ENCODE measurements around the gene SYCP2L. TPM values are rescaled to one million over a fixed set of nuclear protein-coding genes. Genes with fewer than 3 reads are reported as not detected.

SYCP2L gene
- total and polyA plus RNA-seq, 9 of the 15 experiments (the other 6 are each of a cell fraction or from before 2014, with no cell fraction given): 12.4 to 46.9 (median 22.0) TPM

GRCh38 chr6:11006061-11006460 is 119.2 kb downstream of the SYCP2L start (continued):
- no peak for TF ChIP-seq HNRNPH1 (optimal IDR thresholded peaks at IDR 0.05; ENCODE audit: low read depth, low read length)

GRCh38 chr6:11007715-11008608 is 121.1 kb downstream of the SYCP2L start:
- in situ Hi-C loops (cut with MboI) (no loop called here), intact Hi-C loops (cut with micrococcal nuclease) (no loop called here)
- no peaks in the 10 kb centered on the region for H3K9me3 ChIP-seq (replicated peaks; ENCODE audit: control insufficient read depth, insufficient read depth, low read depth, low read length)
- ChIA-PET CTCF (ENCODE audit: low intra/inter-chr PET ratio) (no interaction called here), POLR2A (interaction anchor here (0.8 to 1.2 kb wide), 3 partner anchors 15 to 115 kb away, joined by 3 to 4 read pairs (median 3); no protein-coding TSS in a partner anchor)
- peaks cover 10 to 16% of the 10 kb centered on the region in 2 experiments; a peak in 3 of 5 replicates for H3K27me3 ChIP-seq (ENCODE audit: control insufficient read depth in 2 of 2, insufficient read depth in 2 of 2, low read length in 2 of 2)
- no peak overlapping the region for H2AFZ ChIP-seq (ENCODE audit: low read depth, low read length)
- no peaks in the 10 kb centered on the region for H3K9me1 ChIP-seq (ENCODE audit: control insufficient read depth, insufficient read depth, low read length)
- FAIRE-seq (no peak), DNase-seq (ENCODE audit: extremely low read depth in 1 of 4, low spot score in 3 of 4) (no peak), ATAC-seq (0 out of 3 replicates have a peak, but pooled peaks have one; percentile 27)
- no peak overlapping the region for H3K27ac ChIP-seq (ENCODE audit: extremely low read depth, low read depth, low read length)
- no peaks in the 10 kb centered on the region for H4K20me1 ChIP-seq (replicated peaks; ENCODE audit: control insufficient read depth, insufficient read depth, low read length)
- peaks cover 0 to 5% of the 10 kb centered on the region in 2 experiments; a peak in 2 of 5 replicates for H3K4me1 ChIP-seq (replicated peaks in 1 of 2; ENCODE audit: control insufficient read depth in 2 of 2, insufficient read depth in 2 of 2, low read length in 2 of 2)
- no peak overlapping the region for H3K4me2 ChIP-seq (ENCODE audit: insufficient read depth, low read length)
- no TSS peak for BruUV-seq (replicated peaks)
- TF ChIP-seq FOSL1 (tag; conservative IDR thresholded peaks at IDR 0.05): peak; percentile 81
- TF ChIP-seq NCOA1 (IDR thresholded peaks at IDR 0.05; ENCODE audit: low read depth): no peak
- no peak for TF ChIP-seq CEBPG (CRISPR knock-in tag; IDR thresholded peaks at IDR 0.05)
- no peak for TF ChIP-seq CEBPG (tag; conservative IDR thresholded peaks at IDR 0.05 in 1 of 2, IDR thresholded peaks at IDR 0.05 in 1 of 2)
- TF ChIP-seq E4F1 (CRISPR knock-in tag; IDR thresholded peaks at IDR 0.05; ENCODE audit: borderline replicate concordance): no peak
- no peak for TF ChIP-seq NKRF (IDR thresholded peaks at IDR 0.05; ENCODE audit: borderline replicate concordance)
- peak; percentile 7; the same call in 1 of the 2 replicates for TF ChIP-seq JUND (IDR thresholded peaks at IDR 0.05; ENCODE audit: borderline replicate concordance, low read depth, low read length)
- TF ChIP-seq JUND (tag; IDR thresholded peaks at IDR 0.05; ENCODE audit: borderline replicate concordance, low read depth, low read length): peak; percentile 10; the same call in 1 of the 3 replicates
- H3K36me3 ChIP-seq (ENCODE audit: control insufficient read depth, insufficient read depth, low read length): no peaks in the 10 kb centered on the region
- H3K9ac ChIP-seq (ENCODE audit: insufficient read depth in 1 of 2, low read depth in 2 of 2, low read length in 2 of 2): no peak overlapping the region
- H3K4me3 ChIP-seq: no peak overlapping the region
- H3K79me2 ChIP-seq (ENCODE audit: control insufficient read depth, insufficient read depth, low read length): no peaks in the 10 kb centered on the region
- 9% methylated on average over 10 of the region's 10 CpGs for WGBS (ENCODE audit: insufficient coverage, low coverage, missing lambda C conversion rate)
